Urinary bladder (tissue), 4 donors: Measurements from ENCODE around the gene NGLY1. TPM values are rescaled to one million over a fixed set of nuclear protein-coding genes. Genes with fewer than 3 reads are reported as not detected.
A peak's percentile ranks its signal among the peaks of the same experiment; 100 is the strongest.

Experiments
- DNase-seq: peaks from one replicate; pipeline ENCODE4 v3.0.0-alpha.2; 2015; ENCODE audit errors: extremely low spot score
- H3K27ac ChIP-seq: one replicate; pipeline ENCODE4 v1.5.1; 2013; ENCODE audit warnings: low read depth, mild to moderate bottlenecking, moderate library complexity
- H3K36me3 ChIP-seq: one replicate; pipeline ENCODE4 v1.6.1; 2013; ENCODE audit warnings: mild to moderate bottlenecking, moderate library complexity; ENCODE audit not compliant: insufficient read depth
- H3K4me1 ChIP-seq: one replicate; pipeline ENCODE4 v1.6.1; 2013; ENCODE audit warnings: mild to moderate bottlenecking, moderate library complexity; ENCODE audit not compliant: insufficient read depth
- H3K4me3 ChIP-seq: one replicate; pipeline ENCODE4 v1.5.1; 2013; ENCODE audit warnings: low read depth, low read length
- WGBS: extraction: QIAGEN DNeasy Blood & Tissue Kit; methylation state at CpG from one replicate; pipeline ENCODE4 v1.1.7; 2013; 5-methylcytosine and 5-hydroxymethylcytosine counted together
- polyA plus RNA-seq: library from polyadenylated mRNA; stranded (reverse); fragments of 200-250 nt; gene quantifications from one replicate; pipeline ENCODE4 v1.2.3, GENCODE V29; 2013
- total RNA-seq: library from RNA; depleted of rRNA; stranded (reverse); fragments of >200 nt; gene quantifications from one replicate; pipeline ENCODE4 v1.2.3, GENCODE V29; 2014
- donor health status: healthy with polysubstance abuse.
- donor health status: healthy.

The NGLY1 gene, protein sequence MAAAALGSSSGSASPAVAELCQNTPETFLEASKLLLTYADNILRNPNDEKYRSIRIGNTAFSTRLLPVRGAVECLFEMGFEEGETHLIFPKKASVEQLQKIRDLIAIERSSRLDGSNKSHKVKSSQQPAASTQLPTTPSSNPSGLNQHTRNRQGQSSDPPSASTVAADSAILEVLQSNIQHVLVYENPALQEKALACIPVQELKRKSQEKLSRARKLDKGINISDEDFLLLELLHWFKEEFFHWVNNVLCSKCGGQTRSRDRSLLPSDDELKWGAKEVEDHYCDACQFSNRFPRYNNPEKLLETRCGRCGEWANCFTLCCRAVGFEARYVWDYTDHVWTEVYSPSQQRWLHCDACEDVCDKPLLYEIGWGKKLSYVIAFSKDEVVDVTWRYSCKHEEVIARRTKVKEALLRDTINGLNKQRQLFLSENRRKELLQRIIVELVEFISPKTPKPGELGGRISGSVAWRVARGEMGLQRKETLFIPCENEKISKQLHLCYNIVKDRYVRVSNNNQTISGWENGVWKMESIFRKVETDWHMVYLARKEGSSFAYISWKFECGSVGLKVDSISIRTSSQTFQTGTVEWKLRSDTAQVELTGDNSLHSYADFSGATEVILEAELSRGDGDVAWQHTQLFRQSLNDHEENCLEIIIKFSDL
- total RNA-seq (59.6 TPM), polyA plus RNA-seq (14.6 TPM)

DNA sequence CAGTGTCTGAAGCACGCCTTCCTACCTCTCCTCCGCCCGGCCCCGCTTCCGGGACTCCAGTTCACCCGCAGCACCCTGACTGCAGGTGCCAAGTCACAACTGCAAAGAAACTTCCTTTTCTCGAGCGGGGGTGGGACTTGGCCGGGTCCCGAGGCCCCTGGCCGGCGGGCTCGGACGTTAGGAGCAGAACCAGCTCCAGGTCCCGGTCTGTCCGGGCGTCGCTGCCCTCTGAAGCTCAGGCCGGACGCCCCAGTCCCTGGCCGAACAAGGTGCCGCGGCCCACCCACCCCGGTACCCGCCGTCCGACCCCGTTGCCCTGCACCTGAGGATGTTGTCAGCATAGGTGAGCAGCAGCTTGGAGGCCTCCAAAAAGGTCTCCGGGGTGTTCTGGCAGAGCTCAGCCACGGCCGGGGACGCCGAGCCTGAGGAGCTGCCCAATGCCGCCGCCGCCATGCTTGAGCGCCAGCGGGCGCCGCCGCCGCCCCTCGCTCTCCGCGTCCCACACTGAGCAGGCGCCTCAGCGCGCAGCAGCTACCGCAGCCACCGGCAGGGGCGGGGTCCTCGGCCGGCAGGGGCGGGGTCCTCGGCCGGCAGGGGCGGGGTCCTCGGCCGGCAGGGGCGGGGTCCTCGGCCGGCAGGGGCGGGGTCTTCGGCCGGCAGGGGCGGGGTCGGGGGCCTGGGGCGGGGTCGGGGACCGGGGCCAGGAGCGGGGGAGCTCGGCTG is at the start of gene NGLY1:
TSS of gene NGLY1 (minus strand) at position 506 of the 723 bp plus-strand sequence. CDS start at position 453, 53 bp downstream.
- WGBS = under 1% methylated on average over 66 of the region's 72 CpGs
- Histone ChIP-seq H3K27ac (peak within 1 kb of the TSS; percentile 93), H3K4me3 (peak within 1 kb of the TSS; percentile 91)

DNA sequence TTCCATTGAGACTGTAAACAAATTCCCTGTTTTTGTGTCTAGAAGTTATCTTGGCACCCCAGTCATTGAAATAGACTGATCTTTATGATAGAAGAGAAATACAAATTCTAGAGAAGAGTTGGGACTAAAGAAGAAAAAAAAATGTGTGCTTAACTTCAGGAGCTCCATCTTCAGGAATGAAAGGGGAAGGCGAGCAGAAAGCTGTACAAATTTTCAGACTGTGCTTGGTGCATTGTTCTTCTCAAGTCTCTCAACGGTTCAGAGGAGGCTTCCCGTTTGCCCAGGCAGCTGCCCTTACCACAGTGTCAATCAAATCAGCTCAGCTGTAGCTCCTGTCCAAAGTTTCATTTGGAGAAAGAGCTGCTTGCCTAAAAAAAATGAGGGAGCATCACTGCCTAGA is 48.3 kb upstream of the NGLY1 start:
- Histone ChIP-seq H3K4me1 (no peaks in the 10 kb centered on the region), H3K27ac (no peak overlapping the region), H3K4me3 (no peak overlapping the region), H3K36me3 (no peaks in the 10 kb centered on the region)
- WGBS = 15% methylated on average over 3 of the region's 3 CpGs
- DNase-seq = no peak

More for the DNA sequence above, at the start of gene NGLY1:
- DNase-seq = no peak
- Histone ChIP-seq H3K36me3 (no peaks in the 10 kb centered on the region), H3K4me1 (peaks cover 3% of the 10 kb centered on the region)

DNA sequence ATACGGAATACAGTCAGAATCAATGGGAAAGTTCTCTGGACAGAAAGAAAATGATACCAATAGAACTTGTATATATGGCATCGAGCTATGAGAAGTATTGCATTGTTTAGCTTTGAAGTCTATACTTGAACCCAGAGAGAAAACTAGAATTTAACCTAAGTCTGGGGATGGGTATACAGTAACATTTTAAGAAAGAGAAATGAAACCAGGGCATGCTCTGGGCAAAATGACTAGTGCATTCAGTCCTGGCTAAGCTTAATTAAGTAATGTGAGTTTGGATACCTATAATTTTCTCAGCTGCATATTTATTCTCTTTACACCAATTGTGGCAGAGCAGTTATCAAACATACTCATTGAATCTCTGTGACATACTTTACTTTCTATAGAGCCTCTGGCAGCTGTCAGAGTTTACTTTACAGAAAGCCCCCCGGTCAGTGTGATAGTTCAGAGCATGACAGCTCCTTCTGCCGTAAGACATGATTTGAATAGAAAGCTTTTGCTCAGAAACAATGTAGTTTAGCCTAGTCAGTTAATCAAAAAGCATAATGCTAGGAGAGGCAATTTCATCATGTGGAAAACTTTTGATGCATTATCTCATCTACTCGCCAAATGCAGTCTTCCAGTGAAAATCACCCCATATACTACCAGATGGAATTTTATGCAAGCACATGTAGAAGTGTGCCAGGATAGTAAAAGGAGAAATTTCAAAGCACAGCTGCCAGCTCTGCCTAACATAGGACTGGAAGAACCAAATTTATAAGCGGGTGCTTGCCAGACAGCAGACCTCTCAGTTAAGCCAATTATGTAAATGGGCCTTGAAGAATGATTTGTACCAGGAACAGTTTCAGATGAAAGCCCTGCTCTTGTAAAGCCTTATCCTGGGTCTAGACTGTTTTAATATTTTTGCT is 47.4 kb upstream of the NGLY1 start:
- no peak for DNase-seq
- Histone ChIP-seq H3K4me3 (no peak overlapping the region), H3K27ac (no peak overlapping the region), H3K4me1 (no peaks in the 10 kb centered on the region), H3K36me3 (no peaks in the 10 kb centered on the region)
- WGBS = 59% methylated on average over 6 of the region's 6 CpGs

DNA sequence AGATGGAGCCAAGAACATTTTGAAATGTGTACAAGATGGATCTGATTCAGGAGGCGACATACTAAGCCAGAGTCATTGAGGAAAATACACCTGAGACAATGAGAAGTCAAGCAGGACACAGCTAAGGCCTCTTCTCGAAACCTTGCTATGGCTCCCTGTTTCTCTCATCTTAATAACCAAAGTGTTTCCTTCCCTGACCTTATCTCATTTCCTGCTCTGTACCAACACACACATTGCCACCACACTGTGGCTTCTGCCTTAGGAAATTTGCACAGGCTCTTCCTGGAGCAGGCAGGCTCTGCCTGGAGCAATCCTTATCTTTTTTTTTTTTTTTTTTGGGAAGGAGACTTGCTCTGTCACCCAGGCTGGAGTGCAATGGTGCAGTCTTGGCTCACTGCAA is 43.3 kb upstream of the NGLY1 start:
- no peaks in the 10 kb centered on the region for H3K36me3 ChIP-seq
- H3K27ac ChIP-seq = no peak overlapping the region
- no peak overlapping the region for H3K4me3 ChIP-seq
- DNase-seq = no peak
- 84% methylated on average over 2 of the region's 2 CpGs for WGBS
- no peaks in the 10 kb centered on the region for H3K4me1 ChIP-seq

DNA sequence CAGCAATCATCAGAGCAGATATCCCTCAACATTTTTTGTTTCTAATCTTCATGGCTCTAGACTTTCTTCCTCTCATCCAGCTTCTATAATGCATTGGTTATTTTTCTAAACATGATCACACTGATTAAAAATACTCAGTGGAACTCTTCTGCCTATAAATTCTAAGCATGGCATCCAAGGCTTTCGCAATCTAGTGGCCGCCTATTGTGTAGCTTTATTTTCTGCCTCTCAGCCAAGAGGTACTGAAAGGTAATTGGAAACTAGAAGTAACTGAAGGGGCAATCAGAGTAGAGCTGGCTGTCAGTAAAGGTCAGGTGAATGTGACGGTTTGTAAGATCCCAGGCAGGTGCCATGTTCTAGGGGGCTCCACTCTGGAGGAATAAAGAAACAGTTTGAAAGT is 40.1 kb upstream of the NGLY1 start:
- 89% methylated on average over 3 of the region's 3 CpGs for WGBS
- H3K27ac ChIP-seq = no peak overlapping the region
- no peak overlapping the region for H3K4me3 ChIP-seq
- DNase-seq = no peak
- no peaks in the 10 kb centered on the region for H3K4me1 ChIP-seq
- no peaks in the 10 kb centered on the region for H3K36me3 ChIP-seq

DNA sequence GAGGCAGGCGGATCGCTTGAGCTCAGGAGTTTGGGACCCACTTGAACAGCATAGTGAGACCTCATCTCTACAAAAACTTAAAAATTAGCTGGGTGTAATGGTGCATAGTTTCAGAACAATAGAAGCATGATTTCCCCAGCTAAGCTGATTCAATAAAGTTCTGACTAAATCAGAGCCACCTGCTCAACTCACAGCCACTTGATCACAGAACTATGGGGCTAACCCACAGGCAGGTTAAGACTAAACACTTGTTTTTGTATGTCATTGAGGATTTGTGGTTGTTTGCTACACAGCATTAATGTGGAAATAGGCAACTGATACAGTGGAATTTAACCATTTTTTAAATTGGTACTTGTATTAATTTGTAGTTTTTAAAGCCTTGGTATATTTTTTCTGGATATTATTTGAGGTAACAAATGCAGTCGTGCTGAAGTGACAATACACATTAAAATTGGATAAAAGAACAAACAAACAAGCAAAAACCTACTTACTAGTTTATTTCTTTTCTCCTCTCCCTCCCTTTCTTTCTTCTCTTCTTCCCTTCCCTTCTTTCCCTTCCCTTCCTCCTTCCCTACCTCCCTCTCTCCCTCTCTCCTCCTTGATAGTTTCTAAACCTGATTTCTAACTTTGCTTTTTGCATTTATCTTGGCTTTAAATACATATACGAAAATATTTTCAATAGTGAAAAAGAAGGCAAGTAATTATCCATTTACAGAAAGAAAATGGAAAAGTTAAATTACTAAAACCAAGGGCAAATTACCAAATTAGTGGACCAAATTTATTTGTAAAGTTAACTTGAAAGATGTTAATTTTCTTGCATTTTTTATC is 38.7 kb upstream of the NGLY1 start:
- no peak overlapping the region for H3K4me3 ChIP-seq
- DNase-seq = no peak
- no peaks in the 10 kb centered on the region for H3K36me3 ChIP-seq
- no peak overlapping the region for H3K27ac ChIP-seq
- no peaks in the 10 kb centered on the region for H3K4me1 ChIP-seq
- 80% methylated on average over 4 of the region's 4 CpGs for WGBS

DNA sequence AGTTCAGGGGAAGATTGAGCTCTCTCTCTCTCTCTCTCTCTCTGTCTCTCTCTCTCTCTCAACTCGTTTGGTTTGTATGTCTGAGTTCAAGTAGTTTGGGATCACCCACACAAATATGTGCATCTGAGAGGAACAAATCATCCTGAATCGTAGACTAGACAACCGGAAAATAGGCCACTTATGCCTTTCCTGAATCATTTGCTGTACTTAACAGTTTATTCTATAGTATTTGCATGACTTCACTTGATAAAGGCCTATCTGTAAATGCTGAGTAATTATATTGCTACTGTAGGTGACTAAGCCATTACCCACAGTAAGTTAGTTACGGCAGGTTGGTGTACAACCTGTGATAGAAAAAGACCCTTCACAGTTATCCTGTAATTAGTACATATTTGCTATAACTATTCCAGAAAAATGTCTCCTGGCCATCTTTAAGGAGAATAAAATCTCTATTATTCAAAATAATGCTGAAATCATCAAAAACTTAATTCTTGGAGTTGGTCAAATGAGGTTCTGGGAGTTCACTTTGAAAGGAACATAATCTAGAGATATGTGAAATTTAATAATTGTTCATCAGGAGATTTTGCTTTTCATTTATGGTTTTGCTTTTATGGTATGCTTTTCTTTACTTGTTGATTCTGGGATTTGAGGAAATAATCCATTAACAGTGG is 37.7 kb upstream of the NGLY1 start:
- H3K4me3 ChIP-seq = no peak overlapping the region
- WGBS = 73% methylated on average over 4 of the region's 4 CpGs
- DNase-seq = no peak
- H3K4me1 ChIP-seq = no peaks in the 10 kb centered on the region
- H3K27ac ChIP-seq = no peak overlapping the region
- no peaks in the 10 kb centered on the region for H3K36me3 ChIP-seq

DNA sequence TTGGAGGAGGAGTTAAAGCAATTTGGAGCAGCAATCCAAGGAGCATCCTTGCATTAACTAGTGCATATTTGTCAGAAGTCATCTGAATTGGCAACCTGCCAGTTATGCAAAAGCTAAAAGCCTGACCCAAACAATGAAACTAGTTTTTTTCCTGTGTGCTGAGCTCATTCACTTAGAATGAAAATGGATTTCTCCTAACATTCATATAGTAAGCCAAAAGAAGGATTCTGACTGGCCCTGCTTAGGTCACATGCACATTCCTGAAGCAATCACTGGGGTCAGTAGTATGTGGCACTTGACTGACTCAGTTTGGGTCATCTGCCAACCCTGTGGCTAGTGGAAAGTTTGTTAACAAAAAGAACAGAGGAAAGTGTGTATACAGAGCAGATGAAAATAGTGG is 37.1 kb upstream of the NGLY1 start:
- no peaks in the 10 kb centered on the region for H3K4me1 ChIP-seq
- no peak for DNase-seq

DNA sequence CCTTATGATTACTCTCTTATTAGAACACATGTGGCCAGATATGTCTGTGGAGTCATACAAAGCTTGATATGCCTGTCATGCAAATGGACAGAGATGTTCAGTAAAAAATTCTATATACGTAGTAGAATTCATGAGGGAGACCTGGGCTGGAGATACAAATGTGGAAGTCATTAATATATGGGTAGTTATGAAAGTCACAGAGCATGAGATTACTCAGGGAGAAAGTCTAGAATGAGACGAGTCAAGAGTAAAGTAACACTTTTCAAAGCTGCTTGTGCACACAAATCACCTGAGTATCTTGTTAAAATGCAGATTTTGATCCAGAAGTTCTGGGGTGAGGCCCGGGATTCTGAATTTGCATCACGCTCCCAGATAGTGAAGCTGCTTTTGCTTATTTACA is 35.1 kb upstream of the NGLY1 start:
- no peaks in the 10 kb centered on the region for H3K36me3 ChIP-seq
- H3K27ac ChIP-seq = no peak overlapping the region
- 72% methylated on average over 4 of the region's 4 CpGs for WGBS
- no peak for DNase-seq
- H3K4me3 ChIP-seq = no peak overlapping the region
- H3K4me1 ChIP-seq = no peaks in the 10 kb centered on the region

More for the DNA sequence above, 37.1 kb upstream of the NGLY1 start:
- Histone ChIP-seq H3K27ac (no peak overlapping the region), H3K4me3 (no peak overlapping the region), H3K36me3 (no peaks in the 10 kb centered on the region)

DNA sequence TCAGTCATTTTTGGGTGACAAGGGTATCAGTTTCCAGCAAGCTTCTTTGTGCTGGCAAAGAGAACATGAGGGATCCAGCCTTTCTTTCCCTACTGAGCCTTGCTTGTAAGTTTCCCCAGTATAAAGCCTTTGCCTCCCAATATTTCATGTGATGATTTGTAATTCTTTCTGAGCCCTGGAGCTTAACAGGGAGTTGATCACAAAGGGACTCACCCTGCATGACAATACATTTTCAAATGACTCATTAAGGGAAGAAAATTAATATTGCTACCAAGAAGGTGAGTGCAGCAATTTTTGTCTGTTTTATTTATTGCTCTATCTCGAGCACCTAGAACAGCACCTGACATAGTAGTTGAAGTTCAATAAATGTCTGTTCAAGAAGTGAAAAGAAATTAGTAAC is 34.4 kb upstream of the NGLY1 start:
- no peaks in the 10 kb centered on the region for H3K36me3 ChIP-seq
- no peaks in the 10 kb centered on the region for H3K4me1 ChIP-seq
- no peak overlapping the region for H3K4me3 ChIP-seq
- 58% methylated on average over 1 of the region's 1 CpG for WGBS
- DNase-seq = no peak
- no peak overlapping the region for H3K27ac ChIP-seq

DNA sequence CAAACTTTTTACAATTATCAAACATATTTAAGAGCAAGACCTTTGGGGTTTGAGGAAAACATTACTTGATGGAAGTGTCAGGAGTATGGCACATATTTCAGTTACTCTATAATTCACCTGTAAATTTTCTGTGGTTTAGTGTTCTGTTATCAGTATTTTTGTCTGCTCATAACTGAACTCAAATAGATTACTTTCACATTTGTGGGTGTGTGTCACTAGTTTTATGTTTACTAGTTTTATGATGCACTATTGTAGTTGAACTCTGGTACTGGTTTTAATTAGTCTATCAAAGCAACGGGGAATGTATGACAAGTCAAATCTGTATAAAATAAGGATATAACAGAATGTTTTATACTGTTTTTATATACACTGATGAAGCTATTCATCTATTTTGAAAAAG is 33.9 kb upstream of the NGLY1 start:
- WGBS = 34% methylated on average over 1 of the region's 1 CpG
- H3K27ac ChIP-seq = no peak overlapping the region
- no peaks in the 10 kb centered on the region for H3K4me1 ChIP-seq
- no peak for DNase-seq
- H3K36me3 ChIP-seq = no peaks in the 10 kb centered on the region
- no peak overlapping the region for H3K4me3 ChIP-seq

DNA sequence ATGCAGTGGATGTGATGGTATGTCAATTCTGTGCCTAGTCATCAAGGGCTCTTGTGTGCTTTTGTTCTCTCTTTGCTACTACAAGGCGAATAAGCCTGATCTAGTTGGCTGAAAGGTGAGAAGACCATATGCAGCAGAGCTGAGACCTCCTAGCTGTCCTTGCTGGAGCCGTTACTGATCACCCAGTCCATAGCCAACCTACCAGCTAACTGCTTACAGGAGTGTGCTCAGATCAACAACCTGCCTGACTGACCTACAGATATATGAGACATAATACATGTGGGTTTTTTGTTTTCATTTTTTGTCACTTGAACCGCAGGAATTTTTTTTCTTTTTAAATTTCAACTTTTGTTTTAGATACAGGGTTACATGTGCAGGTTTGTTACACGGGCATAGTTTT is 29.4 kb upstream of the NGLY1 start:
- Histone ChIP-seq H3K36me3 (no peaks in the 10 kb centered on the region), H3K4me3 (no peak overlapping the region), H3K4me1 (peaks cover 1% of the 10 kb centered on the region), H3K27ac (no peak overlapping the region)
- no peak for DNase-seq
- WGBS = 88% methylated on average over 4 of the region's 4 CpGs
